Measurements from ENCODE around the gene HOXA9.
A peak's percentile ranks its signal among the peaks of the same experiment; 100 is the strongest.

The HOXA9 gene

GRCh38 chr7:27210441-27211083 lies 45.2 kb upstream of the HOXA9 start:
- peak overlapping the region; percentile 98; the same call in 1 of the 2 replicates for H3K27ac ChIP-seq
- TF ChIP-seq, protein P1, sequence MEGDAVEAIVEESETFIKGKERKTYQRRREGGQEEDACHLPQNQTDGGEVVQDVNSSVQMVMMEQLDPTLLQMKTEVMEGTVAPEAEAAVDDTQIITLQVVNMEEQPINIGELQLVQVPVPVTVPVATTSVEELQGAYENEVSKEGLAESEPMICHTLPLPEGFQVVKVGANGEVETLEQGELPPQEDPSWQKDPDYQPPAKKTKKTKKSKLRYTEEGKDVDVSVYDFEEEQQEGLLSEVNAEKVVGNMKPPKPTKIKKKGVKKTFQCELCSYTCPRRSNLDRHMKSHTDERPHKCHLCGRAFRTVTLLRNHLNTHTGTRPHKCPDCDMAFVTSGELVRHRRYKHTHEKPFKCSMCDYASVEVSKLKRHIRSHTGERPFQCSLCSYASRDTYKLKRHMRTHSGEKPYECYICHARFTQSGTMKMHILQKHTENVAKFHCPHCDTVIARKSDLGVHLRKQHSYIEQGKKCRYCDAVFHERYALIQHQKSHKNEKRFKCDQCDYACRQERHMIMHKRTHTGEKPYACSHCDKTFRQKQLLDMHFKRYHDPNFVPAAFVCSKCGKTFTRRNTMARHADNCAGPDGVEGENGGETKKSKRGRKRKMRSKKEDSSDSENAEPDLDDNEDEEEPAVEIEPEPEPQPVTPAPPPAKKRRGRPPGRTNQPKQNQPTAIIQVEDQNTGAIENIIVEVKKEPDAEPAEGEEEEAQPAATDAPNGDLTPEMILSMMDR (conservative IDR thresholded peaks at IDR 0.05), result peak; percentile 81

- peak overlapping the region; percentile 98; the same call in 1 of the 2 replicates for H3K27ac ChIP-seq
- TF ChIP-seq, protein P1 (conservative IDR thresholded peaks at IDR 0.05), result no peak
Observed at GRCh38 chr7:27209933-27210440, 44.6 kb upstream of the HOXA9 start.

DNA sequence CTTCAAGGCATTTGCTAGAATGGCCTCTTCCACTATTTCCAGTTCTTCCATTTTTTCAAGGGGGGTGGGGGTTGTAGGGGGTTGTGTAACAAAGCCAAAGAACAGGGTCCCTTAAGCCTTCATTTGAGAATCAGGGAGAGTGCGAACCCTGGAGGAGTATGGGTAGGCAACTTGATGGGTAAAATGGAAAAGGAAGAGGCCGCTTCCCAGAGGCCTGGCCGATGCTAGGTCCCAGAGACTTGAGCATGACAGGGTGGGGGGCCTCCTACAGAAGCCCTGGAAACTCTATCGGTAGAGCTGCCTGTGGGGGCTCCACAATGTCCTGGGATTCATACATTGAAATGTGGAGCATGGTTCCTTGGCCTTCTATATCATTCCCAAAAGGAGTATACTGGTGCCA lies 43.7 kb upstream of the HOXA9 start:
- TF ChIP-seq, protein P1 (conservative IDR thresholded peaks at IDR 0.05), result no peak

GRCh38 chr7:27207348-27207985 lies 42.1 kb upstream of the HOXA9 start:
- peak overlapping the region; percentile 98 for H3K27ac ChIP-seq
- TF ChIP-seq, protein P1 (conservative IDR thresholded peaks at IDR 0.05), result no peak

More for the DNA sequence above, 43.7 kb upstream of the HOXA9 start:
- peak overlapping the region; percentile 98 for H3K27ac ChIP-seq

- TF ChIP-seq, protein P1 (conservative IDR thresholded peaks at IDR 0.05), result no peak
- H3K27ac ChIP-seq, result peak overlapping the region; percentile 98
Observed at GRCh38 chr7:27205325-27206280, 40.3 kb upstream of the HOXA9 start.

GRCh38 chr7:27204851-27205322 lies 39.5 kb upstream of the HOXA9 start:
- TF ChIP-seq, protein P1 (conservative IDR thresholded peaks at IDR 0.05), result no peak
- peak overlapping the region; percentile 98 for H3K27ac ChIP-seq
